GM21619 (cell line): ENCODE results near the gene NKAIN2.
A peak's percentile ranks its signal among the peaks of the same experiment; 100 is the strongest.

Source experiments
- ATAC-seq: cut with Tn5 transposase; IDR thresholded peaks from one replicate; pipeline ENCODE4 v1.9.1; 2021; ENCODE audit not compliant: unreplicated experiment

The NKAIN2 gene

GRCh38 chr6:123803504-123804013, at the start of gene NKAIN2:
Gene NKAIN2 (plus strand): TSS chr6:123803865.
- ATAC-seq, result peak; percentile 23

GRCh38 chr6:123759472-123759871, 44.2 kb upstream of the NKAIN2 start:
- no peak for ATAC-seq

- ATAC-seq, result no peak
Observed at GRCh38 chr6:123763904-123764303, 39.8 kb upstream of the NKAIN2 start.

GRCh38 chr6:123764722-123765121, 38.9 kb upstream of the NKAIN2 start:
- ATAC-seq, result no peak

- no peak for ATAC-seq
Observed at GRCh38 chr6:123768921-123769320, 34.7 kb upstream of the NKAIN2 start.

GRCh38 chr6:123769431-123769830, 34.2 kb upstream of the NKAIN2 start:
- no peak for ATAC-seq

- no peak for ATAC-seq
Observed at GRCh38 chr6:123770247-123770949, 33.3 kb upstream of the NKAIN2 start.

- no peak for ATAC-seq
Observed at GRCh38 chr6:123771126-123771525, 32.5 kb upstream of the NKAIN2 start.

GRCh38 chr6:123777563-123777962, 26.1 kb upstream of the NKAIN2 start:
- ATAC-seq, result no peak

- ATAC-seq, result no peak
Observed at GRCh38 chr6:123780021-123780420, 23.6 kb upstream of the NKAIN2 start.

GRCh38 chr6:123784330-123784729, 19.3 kb upstream of the NKAIN2 start:
- no peak for ATAC-seq

- ATAC-seq, result no peak
Observed at GRCh38 chr6:123785039-123785438, 18.6 kb upstream of the NKAIN2 start.

GRCh38 chr6:123788319-123788718, 15.3 kb upstream of the NKAIN2 start:
- ATAC-seq, result no peak

GRCh38 chr6:123794190-123794589, 9.5 kb upstream of the NKAIN2 start:
- no peak for ATAC-seq

- no peak for ATAC-seq
Observed at GRCh38 chr6:123794799-123795198, 8.9 kb upstream of the NKAIN2 start.

- ATAC-seq, result no peak
Observed at GRCh38 chr6:123801067-123801466, 2.6 kb upstream of the NKAIN2 start.

- peak; percentile 11 for ATAC-seq
Observed at GRCh38 chr6:123802351-123802696, 1.3 kb upstream of the NKAIN2 start.

GRCh38 chr6:123802697-123803503, 765 bp upstream of the NKAIN2 start:
- peak; percentile 95 for ATAC-seq

GRCh38 chr6:123804014-123804786, 535 bp downstream of the NKAIN2 start:
- ATAC-seq, result no peak

GRCh38 chr6:123804787-123805540, 1.3 kb downstream of the NKAIN2 start:
- no peak for ATAC-seq

- ATAC-seq, result no peak
Observed at GRCh38 chr6:123805921-123806320, 2.3 kb downstream of the NKAIN2 start.
